Measurements from ENCODE around the gene ZNF236.

GRCh38 chr18:76805221-76805620 is 17.1 kb upstream of the ZNF236 start:
- no peak for TF ChIP-seq POLR2AphosphoS2 (conservative IDR thresholded peaks at IDR 0.05; ENCODE audit: low read length)
- TF ChIP-seq CTCF (IDR thresholded peaks at IDR 0.05), result no peak
- TF ChIP-seq KDM5A (IDR thresholded peaks at IDR 0.05), result no peak
- no peak for TF ChIP-seq HOXA7 (CRISPR knock-in tag; IDR thresholded peaks at IDR 0.05)
- no peak for TF ChIP-seq REST (IDR thresholded peaks at IDR 0.05)
- no peak for TF ChIP-seq GATA3 (IDR thresholded peaks at IDR 0.05; ENCODE audit: borderline replicate concordance)
- no peak for TF ChIP-seq JUNB (IDR thresholded peaks at IDR 0.05)

All from A549 (cell line).